HepG2 (cell line): ENCODE results near the gene TMEM178A. TPM values are rescaled to one million over a fixed set of nuclear protein-coding genes. Genes with fewer than 3 reads are reported as not detected.
A peak's percentile ranks its signal among the peaks of the same experiment; 100 is the strongest.

Experiments used
- ATAC-seq: fragments of 200-7000 bp; cut with Tn5 transposase; 3 replicates; pipeline ENCODE4 v1.9.1; 2020; ENCODE audit warnings: mild to moderate bottlenecking, moderate library complexity
- BruUV-seq: library from RNA; stranded (reverse); fragments of 400-500 nt; replicated peaks from 2 replicates; lab custom pipeline; 2021; lab: Mats Ljungman, UMichigan
- CTCF ChIA-PET: fragments of 300-600 bp; formaldehyde crosslinking; extraction: SDS; loops from one replicate; lab custom pipeline; 2021; ENCODE audit warnings: low total read pairs, inconsistent platforms, low intra/inter-chr PET ratio; lab: Yijun Ruan, JAX
- POLR2A ChIA-PET: fragments of 350-600 bp; sonication (Branson Sonifier 250); formaldehyde crosslinking; loops from one replicate; lab custom pipeline; 2020; ENCODE audit warnings: antibody characterized with exemption, inconsistent platforms; lab: Yijun Ruan, JAX
- DNase-seq: peaks from one replicate; pipeline ENCODE4 v3.0.0-alpha.2; 2015; ENCODE audit warnings: low spot score
- FAIRE-seq: peaks from 3 replicates; lab custom pipeline; 2011; peaks lifted over from hg19 to GRCh38; lab: Jason Lieb, UNC
- H2AFZ ChIP-seq: one replicate; pipeline ENCODE4 v1.6.1; 2011; ENCODE audit warnings: low read length, inconsistent platforms
- H3K27ac ChIP-seq: fragments of 300-600 bp; 3 replicates; pipeline ENCODE4 v1.8.0; 2011; ENCODE audit warnings: mixed run types, mild to moderate bottlenecking, mixed read lengths, low read length, inconsistent platforms; ENCODE audit not compliant: insufficient read depth; ENCODE audit errors: extremely low read length
- H3K27me3 ChIP-seq, 2 experiments: fragments of 200-600 bp in 1 of 2; 2 replicates in 1 of 2; 3 replicates in 1 of 2; pipeline versions ENCODE4 v1.6.0 to v1.8.0; 2011; ENCODE audit warnings: low read length in 2 of 2, mild to moderate bottlenecking in 2 of 2, moderate library complexity in 2 of 2, inconsistent platforms in 1 of 2; ENCODE audit not compliant: insufficient read depth in 2 of 2, control insufficient read depth in 1 of 2
- H3K36me3 ChIP-seq, 2 experiments: fragments of 200-600 bp in 1 of 2; replicated peaks in 1 of 2; 2 replicates in 1 of 2; 3 replicates in 1 of 2; pipeline versions ENCODE4 v1.5.1 to v1.8.0; 2011; ENCODE audit warnings: low read length in 2 of 2, inconsistent platforms in 1 of 2; ENCODE audit not compliant: insufficient read depth in 2 of 2, control insufficient read depth in 1 of 2
- H3K4me1 ChIP-seq: 2 replicates; pipeline ENCODE4 v1.5.1; 2012; ENCODE audit warnings: low read length, inconsistent platforms; ENCODE audit not compliant: insufficient read depth
- H3K4me2 ChIP-seq: 2 replicates; pipeline ENCODE4 v1.6.0; 2011; ENCODE audit warnings: low read depth, low read length, inconsistent platforms
- H3K4me3 ChIP-seq, 3 experiments: fragments of 200-600 bp in 1 of 3; sonication (generic), shearing (Covaris generic) in 1 of 3; replicated peaks in 1 of 3; 2 replicates each; pipeline ENCODE4 v1.5.1; 2011 to 2016; ENCODE audit warnings: low read length in 3 of 3, inconsistent platforms in 2 of 3, low read depth in 2 of 3, mild to moderate bottlenecking in 2 of 3, control low read depth in 1 of 3, mixed read lengths in 1 of 3; ENCODE audit not compliant: insufficient read depth in 1 of 3
- H3K79me2 ChIP-seq: one replicate; pipeline ENCODE4 v1.6.1; 2011; ENCODE audit warnings: low read length, inconsistent platforms; ENCODE audit not compliant: insufficient read depth
- H3K9ac ChIP-seq: 2 replicates; pipeline ENCODE4 v1.6.0; 2011; ENCODE audit warnings: mild to moderate bottlenecking, low read depth, low read length, inconsistent platforms; ENCODE audit not compliant: insufficient read depth
- H3K9me3 ChIP-seq: 2 replicates; pipeline ENCODE4 v1.5.1; 2012; ENCODE audit warnings: mild to moderate bottlenecking, low read length
- H4K20me1 ChIP-seq: 2 replicates; pipeline ENCODE4 v1.6.0; 2011; ENCODE audit warnings: inconsistent platforms, mild to moderate bottlenecking, low read length, moderate library complexity; ENCODE audit not compliant: insufficient read depth
- BCL6 ChIP-seq: IDR thresholded peaks from 2 replicates; pipeline ENCODE4 v1.6.1; 2016; ENCODE audit warnings: missing genetic modification reagents, missing compliant biosample characterization
- CBFB ChIP-seq: sonication (generic); formaldehyde crosslinking; IDR thresholded peaks from 2 replicates; pipeline ENCODE4 v1.4.0; 2020; ENCODE audit warnings: missing genetic modification reagents
- EHMT2 ChIP-seq: fragments of 200-600 bp; sonication (generic); IDR thresholded peaks from 2 replicates; pipeline ENCODE4 v1.7.0; 2017; ENCODE audit warnings: antibody characterized with exemption, low read depth, low read length, borderline replicate concordance
- FOXA1 ChIP-seq, 2 experiments: fragments of 450-650 bp in 1 of 2; sonication (generic) in 1 of 2; formaldehyde crosslinking in 1 of 2; IDR thresholded peaks; 2 replicates each; pipeline versions ENCODE4 v1.4.0 to v1.6.1; 2016 to 2020; ENCODE audit warnings: missing genetic modification reagents in 1 of 2
- FOXA3 ChIP-seq: IDR thresholded peaks from 2 replicates; pipeline ENCODE4 v1.6.1; 2016; ENCODE audit warnings: missing genetic modification reagents, missing compliant biosample characterization
- HDAC2 ChIP-seq: sonication (generic); formaldehyde crosslinking; IDR thresholded peaks from 2 replicates; pipeline ENCODE4 v1.4.0; 2020; ENCODE audit warnings: missing genetic modification reagents
- HOXD1 ChIP-seq: sonication (generic); formaldehyde crosslinking; IDR thresholded peaks from 2 replicates; pipeline ENCODE4 v1.5.0; 2020; ENCODE audit warnings: missing genetic modification reagents
- MED13 ChIP-seq: sonication (generic); formaldehyde crosslinking; IDR thresholded peaks from 2 replicates; pipeline ENCODE4 v1.5.0; 2020; ENCODE audit warnings: missing genetic modification reagents
- NFIB ChIP-seq: sonication (generic); formaldehyde crosslinking; IDR thresholded peaks from 2 replicates; pipeline ENCODE4 v1.9.0; 2021; ENCODE audit warnings: missing genetic modification reagents, mild to moderate bottlenecking, borderline replicate concordance
- SOX6 ChIP-seq, 2 experiments: fragments of 450-650 bp in 1 of 2; sonication (generic) in 1 of 2; formaldehyde crosslinking in 1 of 2; IDR thresholded peaks; 2 replicates each; pipeline versions ENCODE4 v1.4.0 to v1.6.1; 2017 to 2020; ENCODE audit warnings: antibody characterized with exemption in 1 of 2, mild to moderate bottlenecking in 1 of 2, missing genetic modification reagents in 1 of 2
- TSC22D2 ChIP-seq: sonication (generic); formaldehyde crosslinking; IDR thresholded peaks from 2 replicates; pipeline ENCODE4 v1.5.1; 2020; ENCODE audit warnings: missing genetic modification reagents, mild to moderate bottlenecking, borderline replicate concordance
- ZNF615 ChIP-seq: sonication (generic); formaldehyde crosslinking; IDR thresholded peaks from 2 replicates; pipeline ENCODE4 v1.5.0; 2020; ENCODE audit warnings: mild to moderate bottlenecking, missing genetic modification reagents, borderline replicate concordance
- ZNF713 ChIP-seq: sonication (generic); formaldehyde crosslinking; IDR thresholded peaks from 2 replicates; pipeline ENCODE4 v1.4.0; 2020; ENCODE audit warnings: mild to moderate bottlenecking, missing genetic modification reagents
- ZNF747 ChIP-seq: sonication (generic); formaldehyde crosslinking; IDR thresholded peaks from 2 replicates; pipeline ENCODE4 v1.8.1; 2023; ENCODE audit warnings: missing genetic modification reagents, mild to moderate bottlenecking, borderline replicate concordance
- WGBS: methylation state at CpG from one replicate; pipeline ENCODE4 v1.1.6; 2017; ENCODE audit warnings: low lambda C conversion rate; 5-methylcytosine and 5-hydroxymethylcytosine counted together
- in situ Hi-C: cut with HindIII; loops from 2 replicates; pipeline ENCODE4 v1.10.0; 2017; ENCODE audit warnings: low pct_unique_long_range_greater_than_20kb; ENCODE audit not compliant: extremely low pct_ligation_motif_present
- intact Hi-C: fragments of 100-400 bp; cut with micrococcal nuclease; formaldehyde crosslinking; loops from one replicate; pipeline ENCODE4 v1.10.0; 2022; ENCODE audit not compliant: unreplicated experiment
- polyA plus RNA-seq, 8 experiments: library from polyadenylated mRNA; depleted of rRNA in 3 of 8; stranded (reverse) in 7 of 8; unstranded in 1 of 8; fragments of >200 nt; fragmentation: Illumina TruSeq in 4 of 8; extraction: Trizol in 4 of 8; gene quantifications; 2 replicates each; pipeline versions ENCODE4 v1.2.1 to v1.2.3, GENCODE V29; 2011 to 2016; ENCODE audit warnings: low read depth in 4 of 8, missing spikeins in 1 of 8, mixed read lengths in 1 of 8; ENCODE audit not compliant: insufficient read depth in 1 of 8
- total RNA-seq, 5 experiments: library from RNA; depleted of rRNA; stranded (reverse); fragments of >200 nt; fragmentation: Illumina TruSeq; extraction: Trizol; gene quantifications; 2 replicates each; pipeline ENCODE4 v1.2.3, GENCODE V29; 2016; ENCODE audit warnings: low read depth in 1 of 5
- TF ChIP-seq, protein P1 (sequence below): sonication (generic); formaldehyde crosslinking; IDR thresholded peaks from 2 replicates; pipeline ENCODE4 v1.4.0; 2020; ENCODE audit warnings: missing genetic modification reagents
- TF ChIP-seq, protein P2 (sequence below): sonication (generic); formaldehyde crosslinking; IDR thresholded peaks from 2 replicates; pipeline ENCODE4 v1.5.0; 2020; ENCODE audit warnings: missing genetic modification reagents

Gene TMEM178A
- total and polyA plus RNA-seq, 2 of the 13 experiments (the other 11 are each of a cell fraction or from before 2014, with no cell fraction given), result 0.38 to 3.3 TPM

DNA sequence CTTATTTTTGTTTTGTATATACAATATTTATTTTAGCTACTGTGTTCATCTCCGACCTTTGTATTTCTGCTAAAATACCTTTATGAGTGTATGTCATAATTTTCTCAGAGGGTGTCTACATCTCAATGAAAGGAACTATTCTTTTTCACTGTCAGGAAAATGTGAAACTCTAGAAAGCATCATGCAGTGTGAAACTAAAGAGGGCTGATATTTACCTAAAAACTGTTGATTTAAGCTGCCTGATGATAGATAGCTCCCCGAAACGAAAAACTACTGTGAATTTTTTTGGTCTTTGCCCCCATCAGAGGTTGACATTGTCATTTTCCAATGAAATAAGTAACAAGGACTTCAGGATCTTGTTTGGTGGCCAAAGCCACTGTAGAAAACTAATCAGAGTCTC is 38.8 kb downstream of the TMEM178A start (continued):
- TF ChIP-seq SOX6 (IDR thresholded peaks at IDR 0.05) (no peak), SOX6 (CRISPR knock-in tag; IDR thresholded peaks at IDR 0.05) (peak; percentile 22; the same call in 1 of the 2 replicates)

DNA sequence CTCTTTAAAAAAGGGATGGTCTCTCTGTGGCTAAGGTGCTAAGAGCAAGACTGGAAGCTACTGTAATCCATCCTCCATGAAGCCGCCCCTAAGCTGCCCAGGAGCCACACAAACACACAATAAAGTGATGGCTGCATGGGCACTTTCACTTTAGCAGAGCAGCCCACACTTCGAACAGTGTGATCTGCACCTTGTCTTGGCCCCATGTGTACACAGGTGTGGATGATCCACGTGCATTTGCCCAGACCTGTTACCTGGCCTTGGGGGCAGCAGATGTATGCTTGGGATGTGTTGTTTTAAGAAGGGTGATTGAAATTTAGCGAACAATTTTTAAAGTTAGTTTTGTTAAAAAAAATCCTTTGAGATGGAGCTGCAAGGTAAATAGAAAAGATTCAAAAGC is 39.9 kb downstream of the TMEM178A start:
- intact Hi-C loops (loop anchor here (2.0 kb wide), 1 partner anchor 13 kb away; no protein-coding TSS in a partner anchor), in situ Hi-C loops (no loop called here)
- WGBS, result 25% methylated on average over 4 of the region's 4 CpGs
- H3K4me3 ChIP-seq, result no peak overlapping the region
- no peaks in the 10 kb centered on the region for H4K20me1 ChIP-seq
- FAIRE-seq (no peak), DNase-seq (no peak), ATAC-seq (no peak)
- no peaks in the 10 kb centered on the region for H3K79me2 ChIP-seq
- H3K27ac ChIP-seq, result no peak overlapping the region
- POLR2A ChIA-PET, result no interaction called here
- no peak overlapping the region for H3K9ac ChIP-seq
- TF ChIP-seq HOXD1 (CRISPR knock-in tag) (no peak), TSC22D2 (no peak), NFIB (CRISPR knock-in tag) (no peak), FOXA1 (IDR thresholded peaks at IDR 0.05) (no peak), FOXA1 (CRISPR knock-in tag; IDR thresholded peaks at IDR 0.05) (peak; percentile 47; the same call in 1 of the 2 replicates), SOX6 (IDR thresholded peaks at IDR 0.05) (no peak), SOX6 (CRISPR knock-in tag; IDR thresholded peaks at IDR 0.05) (no peak), CBFB (CRISPR knock-in tag) (no peak), BCL6 (no peak), ZNF747 (no peak), HDAC2 (CRISPR knock-in tag) (no peak), ZNF713 (CRISPR knock-in tag) (no peak), MED13 (CRISPR knock-in tag) (no peak), ZNF615 (CRISPR knock-in tag) (no peak), FOXA3 (0 out of 2 replicates have a peak, but pooled peaks have one; percentile 11), EHMT2 (no peak)
- TF ChIP-seq, protein P1, sequence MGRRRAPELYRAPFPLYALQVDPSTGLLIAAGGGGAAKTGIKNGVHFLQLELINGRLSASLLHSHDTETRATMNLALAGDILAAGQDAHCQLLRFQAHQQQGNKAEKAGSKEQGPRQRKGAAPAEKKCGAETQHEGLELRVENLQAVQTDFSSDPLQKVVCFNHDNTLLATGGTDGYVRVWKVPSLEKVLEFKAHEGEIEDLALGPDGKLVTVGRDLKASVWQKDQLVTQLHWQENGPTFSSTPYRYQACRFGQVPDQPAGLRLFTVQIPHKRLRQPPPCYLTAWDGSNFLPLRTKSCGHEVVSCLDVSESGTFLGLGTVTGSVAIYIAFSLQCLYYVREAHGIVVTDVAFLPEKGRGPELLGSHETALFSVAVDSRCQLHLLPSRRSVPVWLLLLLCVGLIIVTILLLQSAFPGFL, result no peak
- TF ChIP-seq, protein P2, sequence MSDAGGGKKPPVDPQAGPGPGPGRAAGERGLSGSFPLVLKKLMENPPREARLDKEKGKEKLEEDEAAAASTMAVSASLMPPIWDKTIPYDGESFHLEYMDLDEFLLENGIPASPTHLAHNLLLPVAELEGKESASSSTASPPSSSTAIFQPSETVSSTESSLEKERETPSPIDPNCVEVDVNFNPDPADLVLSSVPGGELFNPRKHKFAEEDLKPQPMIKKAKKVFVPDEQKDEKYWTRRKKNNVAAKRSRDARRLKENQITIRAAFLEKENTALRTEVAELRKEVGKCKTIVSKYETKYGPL (CRISPR knock-in tag), result no peak
- TF ChIP-seq, all 625 proteins: peak for 2
- CTCF ChIA-PET, result no interaction called here
- peak overlapping the region; percentile 52 for H3K4me2 ChIP-seq
- peaks cover 0 to 4% of the 10 kb centered on the region in 2 experiments; a peak in 1 of 5 replicates for H3K27me3 ChIP-seq
- H2AFZ ChIP-seq, result no peak overlapping the region
- H3K4me1 ChIP-seq, result peaks cover 28% of the 10 kb centered on the region
- BruUV-seq, result no TSS peak
- H3K9me3 ChIP-seq, result peaks cover 17% of the 10 kb centered on the region
- no peaks in the 10 kb centered on the region for H3K36me3 ChIP-seq
